GM12873 (cell line): ENCODE measurements around the gene HP1BP3.

Experiments
- CTCF ChIP-seq: IDR thresholded peaks from 2 replicates; pipeline ENCODE4 v1.5.1; 2012; ENCODE audit warnings: low read depth, mild to moderate bottlenecking, moderate library complexity, low read length, control low read depth; ENCODE audit not compliant: insufficient read depth; ENCODE audit errors: missing control alignments

The HP1BP3 gene

GRCh38 chr1:20712215-20712577, 74.9 kb downstream of the HP1BP3 start:
- TF ChIP-seq CTCF, result no peak

- no peak for TF ChIP-seq CTCF
Observed at GRCh38 chr1:20711285-20712214, 75.6 kb downstream of the HP1BP3 start.

- TF ChIP-seq CTCF, result no peak
Observed at GRCh38 chr1:20710469-20711284, 76.4 kb downstream of the HP1BP3 start.

GRCh38 chr1:20709868-20710267, 77.2 kb downstream of the HP1BP3 start:
- no peak for TF ChIP-seq CTCF

GRCh38 chr1:20708891-20709290, 78.2 kb downstream of the HP1BP3 start:
- TF ChIP-seq CTCF, result no peak

GRCh38 chr1:20708057-20708456, 79.0 kb downstream of the HP1BP3 start:
- TF ChIP-seq CTCF, result no peak

- no peak for TF ChIP-seq CTCF
Observed at GRCh38 chr1:20706841-20707240, 80.3 kb downstream of the HP1BP3 start.
